Measurements from ENCODE around the gene ABLIM2.

DNA sequence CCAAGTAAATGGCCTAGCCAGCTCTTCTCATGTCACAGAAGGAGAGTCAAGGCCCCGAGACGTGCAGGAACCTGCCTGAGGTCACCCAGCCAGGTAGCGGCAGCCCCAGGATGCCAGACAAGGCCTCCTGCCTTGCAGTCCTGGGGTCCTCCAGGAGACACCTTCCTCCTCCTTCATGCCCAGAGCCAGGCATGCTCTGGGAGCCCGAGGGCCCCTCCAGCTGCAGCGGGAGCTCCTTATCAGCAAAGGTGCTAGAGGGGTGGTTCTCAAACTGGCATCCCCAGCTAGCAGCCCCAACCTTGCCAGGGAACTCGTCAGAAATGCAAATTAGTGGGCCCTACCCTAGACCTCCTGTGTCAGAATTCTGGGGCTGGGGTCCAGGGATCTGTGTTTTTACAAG, 162.7 kb downstream of the ABLIM2 start:
- TF ChIP-seq PPARA (CRISPR knock-in tag; IDR thresholded peaks at IDR 0.05; ENCODE audit: borderline replicate concordance) (no peak), TSHZ2 (CRISPR knock-in tag; IDR thresholded peaks at IDR 0.05) (no peak), PATZ1 (CRISPR knock-in tag; IDR thresholded peaks at IDR 0.05; ENCODE audit: borderline replicate concordance) (no peak)

Measured in SK-N-SH treated with all-trans-retinoic acid at 6 μM for 48 hours (cell line).